Stimulated activated CD4-positive, alpha-beta T cell treated with anti-CD3 and anti-CD28 coated beads, Interleukin-12 subunit alpha, Interleukin-12 subunit beta, amount 100 ng/mL, for 24 hours (primary cell): ENCODE data around the gene CENPP.

Experiments
- DNase-seq, 2 experiments: peaks; one replicate each; pipeline ENCODE4 v3.0.0-alpha.2; 2020; ENCODE audit warnings: low read depth in 2 of 2

CENPP gene

GRCh38 chr9:92658176-92658575 is 332.4 kb downstream of the CENPP start:
- no peak for DNase-seq

- DNase-seq: no peak
Observed at GRCh38 chr9:92658611-92659010, 332.9 kb downstream of the CENPP start.

DNA sequence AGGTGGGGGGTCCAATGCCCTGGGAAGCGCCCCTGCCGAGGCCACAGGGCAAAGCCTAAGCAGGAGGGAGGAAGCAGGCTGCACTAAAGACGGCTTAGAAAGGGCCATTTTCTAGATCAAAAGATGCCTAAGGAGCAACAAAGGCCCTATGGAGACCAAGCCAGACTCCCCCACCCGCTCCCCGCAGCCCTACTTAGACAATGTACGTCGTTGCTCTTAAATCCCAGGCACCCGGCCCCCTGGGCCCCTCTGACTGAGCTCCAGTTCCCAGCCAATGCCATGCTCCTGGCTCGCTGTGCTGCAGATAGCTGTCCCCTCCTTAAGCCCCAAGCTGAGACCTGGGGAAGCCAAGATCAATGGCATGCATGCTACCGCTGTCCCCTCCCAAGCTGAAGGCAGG is 333.8 kb downstream of the CENPP start:
- DNase-seq: no peak

GRCh38 chr9:92660266-92660665 is 334.5 kb downstream of the CENPP start:
- no peak for DNase-seq

DNA sequence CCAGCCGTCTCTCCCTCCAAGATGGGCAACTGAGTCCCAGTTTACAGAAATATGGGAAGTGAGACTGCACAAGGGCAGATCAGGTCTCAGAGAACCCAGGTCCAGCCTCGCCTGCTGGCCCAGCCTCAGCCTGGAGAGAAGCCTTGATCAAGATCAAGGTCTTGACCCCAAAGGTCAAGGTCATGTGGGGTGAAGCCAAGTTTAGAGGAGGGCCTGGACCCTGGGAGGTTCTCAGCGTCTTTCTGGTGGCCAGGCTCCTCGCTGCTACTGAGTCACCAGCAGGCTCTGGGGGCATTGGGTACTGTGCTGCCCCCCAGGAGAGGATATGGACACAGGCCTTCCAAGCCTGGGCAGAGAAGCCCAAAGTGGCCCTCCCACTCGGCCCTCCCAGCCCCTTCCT is 335.4 kb downstream of the CENPP start:
- no peak for DNase-seq

- DNase-seq: no peak
Observed at GRCh38 chr9:92661743-92662142, 336.0 kb downstream of the CENPP start.

GRCh38 chr9:92663126-92663525 is 337.4 kb downstream of the CENPP start:
- DNase-seq: no peak

- no peak for DNase-seq
Observed at GRCh38 chr9:92663951-92664350, 338.2 kb downstream of the CENPP start.

DNA sequence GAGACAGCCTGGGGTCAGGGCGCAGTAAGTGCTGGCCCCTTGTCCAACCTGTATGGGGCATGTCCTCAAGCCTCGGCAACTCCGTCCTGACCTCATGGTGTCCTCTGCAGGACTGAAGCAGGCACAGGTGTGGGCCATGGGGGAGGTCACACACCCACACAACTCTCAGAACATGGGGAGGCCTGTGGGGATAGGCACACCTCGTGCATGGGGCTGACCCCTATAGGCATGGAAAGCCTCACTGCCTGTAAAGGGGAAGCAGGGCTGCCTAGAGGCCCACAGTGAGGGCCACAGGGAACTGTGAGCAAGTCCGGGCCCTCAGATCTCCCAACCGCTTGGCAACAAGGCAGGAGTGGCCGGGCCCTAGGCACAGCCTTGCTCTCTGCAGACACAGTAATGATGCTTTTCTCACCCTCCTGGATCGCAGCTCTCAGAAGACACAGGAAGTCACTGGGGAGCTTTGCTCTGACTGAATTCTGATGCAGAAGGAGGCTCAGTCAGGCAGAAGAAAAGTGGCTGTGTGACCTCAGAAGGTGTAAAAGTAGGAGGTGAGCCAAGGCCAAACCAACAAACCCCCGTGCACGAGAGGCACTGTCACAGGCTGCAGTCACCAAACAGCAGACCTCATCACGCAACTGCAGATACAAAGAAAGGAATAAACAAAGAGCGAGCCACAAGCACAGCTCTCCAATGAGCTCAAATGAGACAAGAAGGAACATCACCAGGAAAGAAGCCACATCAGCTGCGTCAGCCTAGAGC is 338.8 kb downstream of the CENPP start:
- no peak for DNase-seq

DNA sequence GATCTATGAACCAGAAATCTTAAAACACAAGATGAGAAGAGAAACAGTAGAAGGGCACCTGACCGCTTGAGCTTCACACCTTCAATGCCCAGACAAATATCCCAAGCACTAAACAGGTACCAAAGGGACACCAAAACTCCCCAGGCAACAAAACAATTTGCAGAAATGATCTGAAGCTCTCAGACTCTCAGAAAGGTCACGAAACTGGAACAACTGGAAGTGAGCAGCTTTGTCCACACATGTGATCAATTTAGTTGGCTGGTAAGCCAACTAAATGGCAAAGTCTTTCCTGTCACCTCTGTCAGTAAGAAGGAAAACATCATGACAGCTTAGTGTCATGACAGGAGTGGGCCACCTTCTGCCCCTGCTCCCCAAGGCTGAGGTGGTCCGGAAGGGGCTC is 340.1 kb downstream of the CENPP start:
- no peak for DNase-seq

- no peak for DNase-seq
Observed at GRCh38 chr9:92666236-92666635, 340.5 kb downstream of the CENPP start.

DNA sequence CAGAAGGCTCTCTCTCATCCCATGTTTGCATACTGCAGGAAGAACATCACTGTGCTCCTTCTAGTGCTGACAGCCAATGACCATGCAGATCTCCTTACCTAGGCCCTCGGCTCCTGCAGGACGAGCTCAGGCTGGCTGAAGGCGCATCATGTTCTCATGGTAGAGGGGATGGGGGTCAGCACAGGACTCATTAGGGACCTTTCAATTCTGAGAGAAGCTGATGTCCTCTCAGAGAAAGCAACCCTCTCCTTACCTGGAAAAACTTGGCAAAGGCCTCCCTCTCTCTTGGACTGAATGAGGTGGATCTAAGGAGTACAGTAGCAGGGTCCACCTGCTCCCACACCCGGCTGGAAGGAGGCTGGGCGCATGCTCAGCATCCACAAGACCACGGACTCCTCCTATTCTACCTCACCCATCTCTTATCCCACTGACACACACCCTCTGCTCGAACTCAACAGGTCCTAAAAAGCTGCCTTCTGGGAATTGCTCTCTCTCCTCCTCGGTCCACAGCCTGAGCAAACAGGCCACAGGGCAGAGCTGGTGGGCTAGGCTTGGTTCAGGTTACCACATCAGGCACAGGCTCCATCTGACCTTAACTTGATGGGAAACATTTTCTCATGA is 341.3 kb downstream of the CENPP start:
- no peak for DNase-seq

GRCh38 chr9:92668746-92669526 is 343.2 kb downstream of the CENPP start:
- peak; percentile 12 to 43 for DNase-seq

DNA sequence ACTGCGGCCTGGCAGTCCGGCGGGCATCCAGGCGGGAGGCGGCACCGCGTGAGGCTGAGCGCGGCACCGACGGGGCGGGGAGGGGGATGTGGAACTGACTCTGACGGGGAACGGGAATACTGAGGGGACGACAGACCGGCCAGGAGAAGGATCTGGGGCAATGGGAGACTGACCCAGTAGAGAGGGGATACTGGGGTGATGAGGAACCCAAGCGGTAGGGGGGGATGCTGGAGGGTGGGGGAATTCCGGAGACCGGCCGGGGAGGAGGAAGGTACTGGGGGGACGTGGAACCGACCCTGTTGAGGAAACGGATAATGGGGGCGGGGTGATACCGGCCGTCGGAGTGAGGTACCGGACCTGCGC is 343.8 kb downstream of the CENPP start:
- DNase-seq: peak in 1 of 2 experiments; percentile 7
